BE2C (cell line): Measurements from ENCODE around the gene DIAPH3.

ENCODE experiments used
- DNase-seq: peaks from one replicate; pipeline ENCODE4 v3.0.0-alpha.2; 2020
- H3K27me3 ChIP-seq: fragments of 250-450 bp; sonication (Bioruptor Pico); 2 replicates; pipeline ENCODE4 v1.5.1; 2020; ENCODE audit warnings: mild to moderate bottlenecking
- H3K36me3 ChIP-seq: fragments of 250-450 bp; sonication (Bioruptor Pico); 2 replicates; pipeline ENCODE4 v1.5.1; 2020; ENCODE audit warnings: mild to moderate bottlenecking
- H3K4me1 ChIP-seq: fragments of 250-450 bp; sonication (Bioruptor Pico); 2 replicates; pipeline ENCODE4 v1.5.1; 2020
- H3K4me3 ChIP-seq: 2 replicates; pipeline ENCODE4 v1.5.1; 2011; ENCODE audit warnings: low read depth, low read length
- H3K9me3 ChIP-seq: fragments of 250-450 bp; sonication (Bioruptor Pico); 2 replicates; pipeline ENCODE4 v1.5.1; 2020
- TF ChIP-seq, protein P1 (sequence below): IDR thresholded peaks from 2 replicates; pipeline ENCODE4 v1.5.1; 2012; ENCODE audit warnings: mild to moderate bottlenecking, low read depth, low read length

DIAPH3 gene

DNA sequence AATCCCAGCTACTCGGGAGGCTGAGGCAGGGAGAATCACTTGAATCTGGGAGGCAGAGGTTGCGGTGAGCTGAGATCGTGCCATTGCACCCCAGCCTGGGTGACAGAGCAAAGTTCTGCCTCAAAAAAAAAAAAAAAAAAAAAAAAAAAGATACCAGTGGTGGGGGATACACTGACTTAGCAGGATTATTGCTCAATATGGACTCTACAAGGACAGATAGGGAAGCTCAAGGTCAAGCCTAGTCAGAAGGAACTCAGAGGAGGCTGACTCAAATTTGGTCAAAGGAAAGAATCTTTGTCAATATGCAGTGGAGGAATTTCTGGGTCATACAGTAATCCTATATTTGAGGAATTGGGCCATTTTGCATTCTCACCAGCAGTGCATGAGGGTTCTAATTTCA, 6.7 kb upstream of the DIAPH3 start:
- H3K36me3 ChIP-seq = no peaks in the 10 kb centered on the region
- H3K4me3 ChIP-seq = no peak overlapping the region
- H3K9me3 ChIP-seq = no peaks in the 10 kb centered on the region
- DNase-seq = no peak
- no peaks in the 10 kb centered on the region; the same call in 1 of the 2 replicates for H3K4me1 ChIP-seq
- TF ChIP-seq, protein P1, sequence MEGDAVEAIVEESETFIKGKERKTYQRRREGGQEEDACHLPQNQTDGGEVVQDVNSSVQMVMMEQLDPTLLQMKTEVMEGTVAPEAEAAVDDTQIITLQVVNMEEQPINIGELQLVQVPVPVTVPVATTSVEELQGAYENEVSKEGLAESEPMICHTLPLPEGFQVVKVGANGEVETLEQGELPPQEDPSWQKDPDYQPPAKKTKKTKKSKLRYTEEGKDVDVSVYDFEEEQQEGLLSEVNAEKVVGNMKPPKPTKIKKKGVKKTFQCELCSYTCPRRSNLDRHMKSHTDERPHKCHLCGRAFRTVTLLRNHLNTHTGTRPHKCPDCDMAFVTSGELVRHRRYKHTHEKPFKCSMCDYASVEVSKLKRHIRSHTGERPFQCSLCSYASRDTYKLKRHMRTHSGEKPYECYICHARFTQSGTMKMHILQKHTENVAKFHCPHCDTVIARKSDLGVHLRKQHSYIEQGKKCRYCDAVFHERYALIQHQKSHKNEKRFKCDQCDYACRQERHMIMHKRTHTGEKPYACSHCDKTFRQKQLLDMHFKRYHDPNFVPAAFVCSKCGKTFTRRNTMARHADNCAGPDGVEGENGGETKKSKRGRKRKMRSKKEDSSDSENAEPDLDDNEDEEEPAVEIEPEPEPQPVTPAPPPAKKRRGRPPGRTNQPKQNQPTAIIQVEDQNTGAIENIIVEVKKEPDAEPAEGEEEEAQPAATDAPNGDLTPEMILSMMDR = no peak
- no peaks in the 10 kb centered on the region for H3K27me3 ChIP-seq

DNA sequence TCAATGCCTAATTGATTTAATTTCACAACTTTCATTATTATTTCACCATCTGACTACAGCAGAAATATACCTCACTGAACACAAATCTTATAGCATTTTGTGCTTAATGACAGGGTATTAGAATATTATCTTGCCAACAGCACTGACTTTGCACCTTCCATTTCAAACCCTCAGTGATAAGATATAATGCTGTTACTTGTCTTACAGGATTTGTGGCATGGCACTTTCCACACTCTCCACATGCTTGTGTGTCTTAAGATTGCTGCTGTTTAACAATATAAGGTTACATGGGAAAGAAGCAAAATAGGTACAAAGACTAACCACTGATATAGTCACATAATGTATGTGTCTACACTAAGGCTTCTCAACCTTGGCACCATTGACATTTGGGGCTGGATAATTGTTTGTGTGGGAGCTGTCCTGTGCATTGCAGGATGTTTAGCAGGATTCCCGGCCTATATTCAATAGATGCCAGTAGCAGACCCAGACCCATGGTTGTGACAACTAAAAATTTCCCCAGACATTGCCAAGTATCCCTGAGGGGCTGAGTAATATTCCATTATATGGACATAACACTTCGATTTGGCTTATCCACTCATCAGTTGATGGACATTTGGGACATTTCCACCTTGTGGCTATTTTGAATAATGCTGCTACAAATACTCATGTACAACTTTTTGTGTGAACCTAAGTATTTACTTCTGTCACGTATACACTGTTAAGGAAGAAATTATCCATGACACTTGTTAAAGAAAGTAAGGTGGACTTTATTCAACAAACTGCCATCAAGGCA, 5.7 kb upstream of the DIAPH3 start:
- TF ChIP-seq, protein P1 = peak; percentile 20; the same call in 1 of the 2 replicates
- no peaks in the 10 kb centered on the region for H3K27me3 ChIP-seq
- no peaks in the 10 kb centered on the region for H3K36me3 ChIP-seq
- no peak for DNase-seq
- no peaks in the 10 kb centered on the region; the same call in 1 of the 2 replicates for H3K4me1 ChIP-seq
- H3K4me3 ChIP-seq = no peak overlapping the region
- H3K9me3 ChIP-seq = no peaks in the 10 kb centered on the region

DNA sequence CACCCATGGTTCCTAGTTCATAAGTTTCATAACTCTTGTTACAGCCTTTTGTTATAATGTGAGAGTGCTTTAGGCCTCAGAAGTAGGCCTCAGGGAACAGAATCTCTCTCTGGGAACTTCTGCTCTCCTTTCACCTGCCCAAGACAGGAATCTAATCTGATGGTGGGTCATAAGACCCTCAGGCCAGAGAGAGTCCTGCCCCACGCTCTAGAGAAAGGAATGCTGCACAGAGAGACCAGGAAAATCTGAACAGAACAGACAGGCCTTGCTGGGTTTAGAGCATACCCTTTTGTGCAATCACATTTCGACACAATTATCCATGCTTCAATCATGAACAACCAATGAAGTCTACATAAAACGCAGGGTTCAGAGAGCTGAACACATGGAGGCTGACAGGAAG, 3.4 kb upstream of the DIAPH3 start:
- TF ChIP-seq, protein P1 = no peak
- Histone ChIP-seq H3K9me3 (no peaks in the 10 kb centered on the region), H3K4me1 (no peaks in the 10 kb centered on the region; the same call in 1 of the 2 replicates), H3K27me3 (no peaks in the 10 kb centered on the region), H3K4me3 (no peak overlapping the region), H3K36me3 (no peaks in the 10 kb centered on the region)
- DNase-seq = no peak

DNA sequence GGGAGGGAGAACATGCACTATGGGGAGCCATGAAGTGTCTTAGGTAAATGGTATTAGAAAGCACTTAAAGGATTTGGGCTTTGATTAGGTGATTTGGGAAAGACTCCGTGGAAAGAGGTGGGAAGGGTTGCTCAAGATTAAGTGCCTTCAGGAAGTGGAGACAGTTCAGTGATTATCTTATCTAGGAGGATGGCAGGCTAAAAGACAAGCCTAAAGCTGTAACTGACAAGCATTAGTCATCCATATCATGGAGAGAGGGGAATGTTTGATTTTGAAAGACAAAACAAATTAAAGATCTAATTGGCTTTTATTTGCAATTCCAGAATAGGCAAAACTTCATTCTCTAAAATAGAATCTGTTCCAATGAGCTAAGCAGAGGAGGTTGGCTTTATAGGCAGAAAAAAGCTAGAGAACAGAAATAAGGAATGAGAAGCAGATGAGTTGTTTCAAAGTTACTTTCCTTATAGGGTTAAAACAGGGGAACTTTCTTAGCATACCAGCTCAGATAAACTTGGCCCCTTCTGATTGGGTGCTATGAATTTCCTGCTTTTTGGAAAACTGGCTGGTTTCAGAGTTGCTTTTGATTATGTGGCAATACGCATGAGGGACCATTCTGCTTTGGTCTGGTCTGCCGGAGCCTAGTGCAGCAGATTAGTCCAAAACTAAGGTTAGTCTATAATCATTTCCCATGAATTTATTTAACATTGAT, 1.8 kb upstream of the DIAPH3 start:
- no peak for DNase-seq
- H3K4me3 ChIP-seq = no peak overlapping the region
- no peaks in the 10 kb centered on the region for H3K36me3 ChIP-seq
- H3K27me3 ChIP-seq = no peaks in the 10 kb centered on the region
- TF ChIP-seq, protein P1 = no peak
- H3K9me3 ChIP-seq = no peaks in the 10 kb centered on the region
- no peaks in the 10 kb centered on the region; the same call in 1 of the 2 replicates for H3K4me1 ChIP-seq

DNA sequence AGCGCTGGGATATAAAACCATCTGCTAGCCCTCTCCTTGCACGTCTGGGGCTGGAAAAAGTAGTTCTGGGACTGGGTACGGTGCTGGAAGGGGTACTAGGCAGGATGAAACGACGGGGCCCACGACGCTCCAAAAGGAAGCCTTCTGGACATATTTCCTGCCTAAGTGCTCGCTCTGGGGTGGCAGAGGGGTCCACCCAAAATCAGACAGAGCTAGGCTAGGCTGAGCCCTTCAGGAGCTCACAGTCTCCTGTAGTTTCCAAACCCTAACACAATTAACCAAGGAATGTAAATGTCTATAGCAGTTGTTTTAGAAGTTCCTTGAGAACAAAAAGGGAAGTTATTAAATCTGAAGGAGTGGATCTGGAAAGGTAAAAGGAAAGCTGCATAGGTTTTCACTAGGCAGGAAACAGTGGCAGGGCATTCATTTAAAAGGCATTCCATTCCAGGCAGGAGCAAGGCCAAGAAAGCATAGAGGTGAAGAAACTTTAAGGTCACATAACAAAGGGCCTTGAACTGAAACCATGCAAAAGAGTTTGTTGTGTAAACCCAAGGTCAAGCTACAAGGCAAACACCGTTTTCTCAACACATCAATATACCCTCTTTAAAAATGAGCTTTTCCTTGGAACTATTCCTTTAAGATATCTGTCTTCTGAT, 634 bp upstream of the DIAPH3 start:
- H3K27me3 ChIP-seq = no peaks in the 10 kb centered on the region
- DNase-seq = no peak
- peak overlapping the region; percentile 87 for H3K4me3 ChIP-seq
- H3K36me3 ChIP-seq = no peaks in the 10 kb centered on the region; the same call in 1 of the 2 replicates
- no peaks in the 10 kb centered on the region; the same call in 1 of the 2 replicates for H3K4me1 ChIP-seq
- no peaks in the 10 kb centered on the region for H3K9me3 ChIP-seq
- TF ChIP-seq, protein P1 = no peak
